Measurements from ENCODE around the gene PLA2G3.

Gene PLA2G3

GRCh38 chr22:31184015-31184414, 43.7 kb upstream of the PLA2G3 start:
- no peak overlapping the region for H3K4me3 ChIP-seq (ENCODE audit: insufficient read depth, low read length, poor library complexity, severe bottlenecking)
- no peaks in the 10 kb centered on the region; the same call in 1 of the 2 replicates for H3K79me2 ChIP-seq (ENCODE audit: insufficient read depth, low read length)
- no peaks in the 10 kb centered on the region for H3K9me3 ChIP-seq (ENCODE audit: insufficient read depth, low read length)
- TF ChIP-seq EZH2phosphoT487 (conservative IDR thresholded peaks at IDR 0.05; ENCODE audit: low read length): no peak
- no peak for TF ChIP-seq CTCF (IDR thresholded peaks at IDR 0.05; ENCODE audit: insufficient read depth, low read length, poor library complexity, severe bottlenecking)
- H3F3A ChIP-seq (ENCODE audit: insufficient read depth): no peaks in the 10 kb centered on the region
- H3K9me2 ChIP-seq (replicated peaks; ENCODE audit: insufficient read depth, low read length): no peaks in the 10 kb centered on the region
- no peak overlapping the region for H3K27ac ChIP-seq (ENCODE audit: low read depth, low read length)
- no peaks in the 10 kb centered on the region for H3K27me3 ChIP-seq (ENCODE audit: low read length)
- H4K20me1 ChIP-seq (ENCODE audit: low read depth, low read length): no peaks in the 10 kb centered on the region
- 0 out of 2 replicates have a peak, but pooled peaks cover 3% of the 10 kb centered on the region for H3K36me3 ChIP-seq (ENCODE audit: low read length)
- H3K4me2 ChIP-seq (ENCODE audit: low read depth, low read length, poor library complexity, severe bottlenecking): no peak overlapping the region
- no peak overlapping the region for H3K9ac ChIP-seq (ENCODE audit: low read length)
- no peak overlapping the region for H2AFZ ChIP-seq (ENCODE audit: low read depth, low read length, severe bottlenecking)

- Histone ChIP-seq H3K79me2 (ENCODE audit: insufficient read depth, low read length) (peaks cover 4% of the 10 kb centered on the region; the same call in 1 of the 2 replicates), H3K27ac (ENCODE audit: low read depth, low read length) (no peak overlapping the region), H4K20me1 (ENCODE audit: low read depth, low read length) (no peaks in the 10 kb centered on the region), H3K27me3 (ENCODE audit: low read length) (no peaks in the 10 kb centered on the region), H2AFZ (ENCODE audit: low read depth, low read length, severe bottlenecking) (no peak overlapping the region), H3K9ac (ENCODE audit: low read length) (no peak overlapping the region), H3F3A (ENCODE audit: insufficient read depth) (no peaks in the 10 kb centered on the region), H3K9me2 (replicated peaks; ENCODE audit: insufficient read depth, low read length) (no peaks in the 10 kb centered on the region), H3K36me3 (ENCODE audit: low read length) (0 out of 2 replicates have a peak, but pooled peaks cover 3% of the 10 kb centered on the region), H3K9me3 (ENCODE audit: insufficient read depth, low read length) (no peaks in the 10 kb centered on the region), H3K4me2 (ENCODE audit: low read depth, low read length, poor library complexity, severe bottlenecking) (no peak overlapping the region), H3K4me3 (ENCODE audit: insufficient read depth, low read length, poor library complexity, severe bottlenecking) (no peak overlapping the region)
- TF ChIP-seq CTCF (IDR thresholded peaks at IDR 0.05; ENCODE audit: insufficient read depth, low read length, poor library complexity, severe bottlenecking): no peak
- TF ChIP-seq EZH2phosphoT487 (conservative IDR thresholded peaks at IDR 0.05; ENCODE audit: low read length): no peak
Observed at GRCh38 chr22:31179345-31179744, 39.0 kb upstream of the PLA2G3 start.

- Histone ChIP-seq H3F3A (ENCODE audit: insufficient read depth) (no peaks in the 10 kb centered on the region), H3K79me2 (ENCODE audit: insufficient read depth, low read length) (peaks cover 4% of the 10 kb centered on the region; the same call in 1 of the 2 replicates), H3K9me3 (ENCODE audit: insufficient read depth, low read length) (no peaks in the 10 kb centered on the region), H3K4me2 (ENCODE audit: low read depth, low read length, poor library complexity, severe bottlenecking) (no peak overlapping the region), H2AFZ (ENCODE audit: low read depth, low read length, severe bottlenecking) (no peak overlapping the region), H4K20me1 (ENCODE audit: low read depth, low read length) (no peaks in the 10 kb centered on the region), H3K4me3 (ENCODE audit: insufficient read depth, low read length, poor library complexity, severe bottlenecking) (no peak overlapping the region), H3K9me2 (replicated peaks; ENCODE audit: insufficient read depth, low read length) (no peaks in the 10 kb centered on the region), H3K27ac (ENCODE audit: low read depth, low read length) (no peak overlapping the region), H3K36me3 (ENCODE audit: low read length) (0 out of 2 replicates have a peak, but pooled peaks cover 3% of the 10 kb centered on the region), H3K9ac (ENCODE audit: low read length) (no peak overlapping the region), H3K27me3 (ENCODE audit: low read length) (no peaks in the 10 kb centered on the region)
- TF ChIP-seq EZH2phosphoT487 (conservative IDR thresholded peaks at IDR 0.05; ENCODE audit: low read length): no peak
Observed at GRCh38 chr22:31178859-31179258, 38.6 kb upstream of the PLA2G3 start.

- peaks cover 8% of the 10 kb centered on the region; the same call in 1 of the 2 replicates for H3K79me2 ChIP-seq (ENCODE audit: insufficient read depth, low read length)
- 0 out of 2 replicates have a peak, but pooled peaks cover 3% of the 10 kb centered on the region for H3K36me3 ChIP-seq (ENCODE audit: low read length)
- H3K4me2 ChIP-seq (ENCODE audit: low read depth, low read length, poor library complexity, severe bottlenecking): no peak overlapping the region
Observed at GRCh38 chr22:31177420-31178162, 37.3 kb upstream of the PLA2G3 start.

More at GRCh38 chr22:31177420-31178162, 37.3 kb upstream of the PLA2G3 start:
- Histone ChIP-seq H4K20me1 (ENCODE audit: low read depth, low read length) (no peaks in the 10 kb centered on the region), H3K9me3 (ENCODE audit: insufficient read depth, low read length) (no peaks in the 10 kb centered on the region), H3K27ac (ENCODE audit: low read depth, low read length) (no peak overlapping the region), H3K9ac (ENCODE audit: low read length) (no peak overlapping the region), H3K27me3 (ENCODE audit: low read length) (no peaks in the 10 kb centered on the region), H3F3A (ENCODE audit: insufficient read depth) (no peaks in the 10 kb centered on the region), H3K4me3 (ENCODE audit: insufficient read depth, low read length, poor library complexity, severe bottlenecking) (no peak overlapping the region), H3K9me2 (replicated peaks; ENCODE audit: insufficient read depth, low read length) (no peaks in the 10 kb centered on the region), H2AFZ (ENCODE audit: low read depth, low read length, severe bottlenecking) (no peak overlapping the region)
- TF ChIP-seq CTCF (IDR thresholded peaks at IDR 0.05; ENCODE audit: insufficient read depth, low read length, poor library complexity, severe bottlenecking) (no peak), EZH2phosphoT487 (conservative IDR thresholded peaks at IDR 0.05; ENCODE audit: low read length) (no peak)
